HT1080 (cell line): Measurements from ENCODE around the gene CROCC2. TPM values are rescaled to one million over a fixed set of nuclear protein-coding genes. Genes with fewer than 3 reads are reported as not detected.

Experiments used
- DNase-seq: peaks from one replicate; pipeline ENCODE4 v3.0.0-alpha.2; 2015; ENCODE audit warnings: low read depth
- total RNA-seq: library from RNA; depleted of rRNA; stranded (reverse); fragments of >200 nt; shearing (Covaris generic); gene quantifications from 2 replicates; pipeline ENCODE4 v1.2.3, GENCODE V29; 2014

Gene CROCC2
- total RNA-seq, 1 experiment from 2014 or later, result not detected

GRCh38 chr2:240955306-240956170 lies 49.4 kb downstream of the CROCC2 start:
- no peak for DNase-seq

GRCh38 chr2:240956171-240956934 lies 50.2 kb downstream of the CROCC2 start:
- no peak for DNase-seq

GRCh38 chr2:240956935-240957655 lies 51.0 kb downstream of the CROCC2 start:
- DNase-seq, result no peak

GRCh38 chr2:240957656-240958365 lies 51.7 kb downstream of the CROCC2 start:
- DNase-seq, result no peak

GRCh38 chr2:240958366-240959213 lies 52.5 kb downstream of the CROCC2 start:
- DNase-seq, result no peak

- no peak for DNase-seq
Measured at GRCh38 chr2:240959214-240959940, 53.2 kb downstream of the CROCC2 start.

- DNase-seq, result no peak
Measured at GRCh38 chr2:240959941-240960308, 53.8 kb downstream of the CROCC2 start.

- no peak for DNase-seq
Measured at GRCh38 chr2:240960309-240960970, 54.3 kb downstream of the CROCC2 start.

GRCh38 chr2:240960971-240961876 lies 55.1 kb downstream of the CROCC2 start:
- DNase-seq, result no peak

- DNase-seq, result no peak
Measured at GRCh38 chr2:240961910-240962299, 55.8 kb downstream of the CROCC2 start.

GRCh38 chr2:240962300-240963064 lies 56.3 kb downstream of the CROCC2 start:
- no peak for DNase-seq

GRCh38 chr2:240963065-240963867 lies 57.1 kb downstream of the CROCC2 start:
- DNase-seq, result no peak

GRCh38 chr2:240963868-240964703 lies 58.0 kb downstream of the CROCC2 start:
- DNase-seq, result no peak

- DNase-seq, result no peak
Measured at GRCh38 chr2:240964704-240965295, 58.7 kb downstream of the CROCC2 start.

GRCh38 chr2:240965296-240965904 lies 59.3 kb downstream of the CROCC2 start:
- DNase-seq, result no peak
